ENCODE results near the gene CLNK. TPM values are rescaled to one million over a fixed set of nuclear protein-coding genes. Genes with fewer than 3 reads are reported as not detected.

CLNK gene
- total and polyA plus RNA-seq, 2 of the 13 experiments (the other 11 are each of a cell fraction or from before 2014, with no cell fraction given) = not detected

DNA sequence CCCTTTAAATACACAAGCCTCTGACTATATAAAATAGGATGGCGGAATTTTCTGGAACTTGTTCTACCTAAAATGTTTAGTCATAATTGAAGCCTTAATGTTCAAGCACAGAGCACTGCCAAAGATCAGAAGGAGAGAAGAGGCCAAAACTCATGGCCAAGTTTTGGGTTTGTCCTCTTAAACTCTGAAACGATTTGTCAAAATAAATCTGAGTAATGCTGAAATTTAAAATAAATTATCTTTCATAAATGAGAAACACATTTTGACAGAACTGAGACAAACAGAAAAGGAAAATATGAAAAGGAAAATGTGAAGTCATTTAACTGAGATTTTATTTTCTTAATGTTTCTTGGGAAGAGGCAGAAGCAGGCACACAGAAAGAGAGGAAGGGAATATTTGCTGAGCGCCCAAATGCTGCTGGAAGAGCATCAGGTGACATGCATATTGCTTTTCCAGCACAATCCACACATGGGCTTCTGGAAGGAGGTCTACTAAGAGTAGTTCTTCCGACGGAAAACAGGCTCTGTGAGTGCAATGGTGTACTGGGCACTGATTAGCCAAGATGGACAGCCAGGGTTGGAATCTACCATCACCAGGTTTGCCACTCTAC lies 179.9 kb downstream of the CLNK start (continued):
- TF ChIP-seq, protein P1, sequence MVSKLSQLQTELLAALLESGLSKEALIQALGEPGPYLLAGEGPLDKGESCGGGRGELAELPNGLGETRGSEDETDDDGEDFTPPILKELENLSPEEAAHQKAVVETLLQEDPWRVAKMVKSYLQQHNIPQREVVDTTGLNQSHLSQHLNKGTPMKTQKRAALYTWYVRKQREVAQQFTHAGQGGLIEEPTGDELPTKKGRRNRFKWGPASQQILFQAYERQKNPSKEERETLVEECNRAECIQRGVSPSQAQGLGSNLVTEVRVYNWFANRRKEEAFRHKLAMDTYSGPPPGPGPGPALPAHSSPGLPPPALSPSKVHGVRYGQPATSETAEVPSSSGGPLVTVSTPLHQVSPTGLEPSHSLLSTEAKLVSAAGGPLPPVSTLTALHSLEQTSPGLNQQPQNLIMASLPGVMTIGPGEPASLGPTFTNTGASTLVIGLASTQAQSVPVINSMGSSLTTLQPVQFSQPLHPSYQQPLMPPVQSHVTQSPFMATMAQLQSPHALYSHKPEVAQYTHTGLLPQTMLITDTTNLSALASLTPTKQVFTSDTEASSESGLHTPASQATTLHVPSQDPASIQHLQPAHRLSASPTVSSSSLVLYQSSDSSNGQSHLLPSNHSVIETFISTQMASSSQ (IDR thresholded peaks at IDR 0.05; ENCODE audit: low read depth) = no peak
- TF ChIP-seq, protein P1 (CRISPR knock-in tag; IDR thresholded peaks at IDR 0.05; ENCODE audit: borderline replicate concordance) = no peak
- TF ChIP-seq ZNF383 (CRISPR knock-in tag; IDR thresholded peaks at IDR 0.05; ENCODE audit: borderline replicate concordance) (no peak), ZNF616 (CRISPR knock-in tag; IDR thresholded peaks at IDR 0.05; ENCODE audit: low read depth) (no peak), ZFP90 (CRISPR knock-in tag; IDR thresholded peaks at IDR 0.05; ENCODE audit: borderline replicate concordance) (no peak)

DNA sequence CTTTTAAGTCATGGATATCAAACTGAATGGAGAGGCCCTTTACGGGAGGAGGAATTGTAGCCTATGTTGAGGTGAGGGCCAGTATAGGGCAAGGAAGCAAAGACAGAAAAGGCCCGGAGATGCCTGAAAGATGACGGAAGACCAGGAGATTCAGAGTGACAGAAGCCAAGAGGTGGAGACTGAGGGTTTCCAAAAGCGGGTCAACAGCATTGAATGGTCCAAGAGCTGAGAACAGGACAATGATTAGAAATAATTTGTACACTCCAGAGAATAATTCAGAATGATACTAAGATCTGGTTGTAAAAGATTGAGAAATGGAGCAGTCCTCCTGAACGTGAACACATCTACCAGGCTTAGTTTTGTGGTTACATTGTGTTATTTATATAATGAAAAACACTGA lies 181.9 kb downstream of the CLNK start:
- Histone ChIP-seq H3K9me3 (ENCODE audit: low read length) (no peaks in the 10 kb centered on the region), H3K27ac (ENCODE audit: extremely low read length, insufficient read depth, low read length) (no peak overlapping the region), H4K20me1 (ENCODE audit: insufficient read depth, low read length) (no peaks in the 10 kb centered on the region), H3K4me3 (replicated peaks in 1 of 3; ENCODE audit: insufficient read depth in 1 of 3, low read depth in 2 of 3, low read length in 3 of 3) (no peak overlapping the region), H3K4me2 (ENCODE audit: low read depth, low read length) (no peak overlapping the region), H3K27me3 (ENCODE audit: control insufficient read depth in 1 of 2, insufficient read depth in 2 of 2, low read length in 2 of 2) (peaks cover 2 to 7% of the 10 kb centered on the region in 2 experiments; a peak in 3 of 5 replicates), H3K4me1 (ENCODE audit: insufficient read depth, low read length) (no peaks in the 10 kb centered on the region), H3K79me2 (ENCODE audit: insufficient read depth, low read length) (no peaks in the 10 kb centered on the region), H2AFZ (ENCODE audit: low read length) (no peak overlapping the region), H3K36me3 (replicated peaks in 1 of 2; ENCODE audit: control insufficient read depth in 1 of 2, insufficient read depth in 2 of 2, low read length in 2 of 2) (no peaks in the 10 kb centered on the region), H3K9ac (ENCODE audit: insufficient read depth, low read depth, low read length) (no peak overlapping the region)
- no TSS peak for BruUV-seq (replicated peaks)
- ATAC-seq = no peak
- ChIA-PET CTCF (ENCODE audit: low intra/inter-chr PET ratio, low total read pairs) (no interaction called here), POLR2A (no interaction called here)
- intact Hi-C loops (cut with micrococcal nuclease; ENCODE audit: unreplicated experiment) (no loop called here), in situ Hi-C loops (cut with HindIII; ENCODE audit: extremely low pct_ligation_motif_present, low pct_unique_long_range_greater_than_20kb) (no loop called here)
- no peak for FAIRE-seq
- 3% methylated on average over 5 of the region's 5 CpGs for WGBS (ENCODE audit: low lambda C conversion rate)
- DNase-seq (ENCODE audit: low spot score) = no peak
- TF ChIP-seq HNRNPUL1 (IDR thresholded peaks at IDR 0.05; ENCODE audit: low read depth, low read length) (no peak), PAF1 (CRISPR knock-in tag; IDR thresholded peaks at IDR 0.05) (no peak), ZNF224 (CRISPR knock-in tag; IDR thresholded peaks at IDR 0.05) (no peak), ARNT2 (CRISPR knock-in tag; IDR thresholded peaks at IDR 0.05; ENCODE audit: low read depth) (no peak), KAT2B (IDR thresholded peaks at IDR 0.05; ENCODE audit: borderline replicate concordance, low read depth, low read length) (no peak), ZNF260 (CRISPR knock-in tag; IDR thresholded peaks at IDR 0.05; ENCODE audit: borderline replicate concordance, low read depth) (no peak), ZNF792 (CRISPR knock-in tag; IDR thresholded peaks at IDR 0.05) (no peak), ZNF772 (CRISPR knock-in tag; IDR thresholded peaks at IDR 0.05) (no peak), SRSF9 (IDR thresholded peaks at IDR 0.05; ENCODE audit: borderline replicate concordance, insufficient read depth, low read depth, low read length, poor library complexity, severe bottlenecking) (no peak)
- TF ChIP-seq, protein P2, sequence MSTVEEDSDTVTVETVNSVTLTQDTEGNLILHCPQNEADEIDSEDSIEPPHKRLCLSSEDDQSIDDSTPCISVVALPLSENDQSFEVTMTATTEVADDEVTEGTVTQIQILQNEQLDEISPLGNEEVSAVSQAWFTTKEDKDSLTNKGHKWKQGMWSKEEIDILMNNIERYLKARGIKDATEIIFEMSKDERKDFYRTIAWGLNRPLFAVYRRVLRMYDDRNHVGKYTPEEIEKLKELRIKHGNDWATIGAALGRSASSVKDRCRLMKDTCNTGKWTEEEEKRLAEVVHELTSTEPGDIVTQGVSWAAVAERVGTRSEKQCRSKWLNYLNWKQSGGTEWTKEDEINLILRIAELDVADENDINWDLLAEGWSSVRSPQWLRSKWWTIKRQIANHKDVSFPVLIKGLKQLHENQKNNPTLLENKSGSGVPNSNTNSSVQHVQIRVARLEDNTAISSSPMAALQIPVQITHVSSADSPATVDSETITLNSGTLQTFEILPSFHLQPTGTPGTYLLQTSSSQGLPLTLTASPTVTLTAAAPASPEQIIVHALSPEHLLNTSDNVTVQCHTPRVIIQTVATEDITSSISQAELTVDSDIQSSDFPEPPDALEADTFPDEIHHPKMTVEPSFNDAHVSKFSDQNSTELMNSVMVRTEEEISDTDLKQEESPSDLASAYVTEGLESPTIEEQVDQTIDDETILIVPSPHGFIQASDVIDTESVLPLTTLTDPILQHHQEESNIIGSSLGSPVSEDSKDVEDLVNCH (CRISPR knock-in tag; IDR thresholded peaks at IDR 0.05) = no peak
- TF ChIP-seq, protein P3, sequence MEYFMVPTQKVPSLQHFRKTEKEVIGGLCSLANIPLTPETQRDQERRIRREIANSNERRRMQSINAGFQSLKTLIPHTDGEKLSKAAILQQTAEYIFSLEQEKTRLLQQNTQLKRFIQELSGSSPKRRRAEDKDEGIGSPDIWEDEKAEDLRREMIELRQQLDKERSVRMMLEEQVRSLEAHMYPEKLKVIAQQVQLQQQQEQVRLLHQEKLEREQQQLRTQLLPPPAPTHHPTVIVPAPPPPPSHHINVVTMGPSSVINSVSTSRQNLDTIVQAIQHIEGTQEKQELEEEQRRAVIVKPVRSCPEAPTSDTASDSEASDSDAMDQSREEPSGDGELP (IDR thresholded peaks at IDR 0.05; ENCODE audit: borderline replicate concordance, low read depth) = no peak
